Gastroesophageal sphincter (tissue), 4 donors: ENCODE results near the gene POLR2F. TPM values are rescaled to one million over a fixed set of nuclear protein-coding genes. Genes with fewer than 3 reads are reported as not detected.

Experiments used
- ATAC-seq: fragments of 150-250 bp; one replicate; pipeline ENCODE4 v1.9.1; 2016; ENCODE audit warnings: mild to moderate bottlenecking, moderate library complexity
- H3K27ac ChIP-seq, 4 donors: fragments of 200-600 bp; sonication (generic) in 3 of 4; 1 replicate in 3 of 4; 2 replicates in 1 of 4; pipeline ENCODE4 v1.5.1; 2016 to 2019
- H3K27me3 ChIP-seq: fragments of 200-600 bp; sonication (generic); one replicate; pipeline ENCODE4 v1.5.1; 2019
- H3K36me3 ChIP-seq, 2 donors: fragments of 200-600 bp; sonication (generic); one replicate each; pipeline ENCODE4 v1.5.1; 2019; ENCODE audit warnings: control low read depth in 1 of 2
- H3K4me1 ChIP-seq, 3 donors: fragments of 200-600 bp; sonication (generic); 1 replicate in 2 of 3; 2 replicates in 1 of 3; pipeline ENCODE4 v1.5.1; 2016 to 2019; ENCODE audit warnings: control low read depth in 2 of 3
- H3K4me3 ChIP-seq, 2 donors: fragments of 200-600 bp; sonication (generic); one replicate each; pipeline ENCODE4 v1.5.1; 2019; ENCODE audit warnings: mild to moderate bottlenecking in 1 of 2, moderate library complexity in 1 of 2
- H3K9me3 ChIP-seq, 3 donors: fragments of 200-600 bp; sonication (generic); one replicate each; pipeline ENCODE4 v1.5.1; 2017 to 2019; ENCODE audit warnings: control low read depth in 2 of 3
- EP300 ChIP-seq: sonication (generic); formaldehyde crosslinking; IDR thresholded peaks from one replicate; pipeline ENCODE4 v1.6.1; 2017; ENCODE audit warnings: antibody characterized with exemption, mild to moderate bottlenecking
- POLR2A ChIP-seq, 2 donors: fragments of 450-650 bp; IDR thresholded peaks; one replicate each; pipeline ENCODE4 v1.6.1; 2017; ENCODE audit warnings: antibody characterized with exemption in 2 of 2, mild to moderate bottlenecking in 2 of 2, moderate library complexity in 1 of 2
- POLR2AphosphoS5 ChIP-seq: sonication (generic); formaldehyde crosslinking; IDR thresholded peaks from one replicate; pipeline ENCODE4 v1.6.1; 2017; ENCODE audit warnings: antibody characterized with exemption
- WGBS, 2 donors: methylation state at CpG; one replicate each; pipeline ENCODE4 v1.1.5; 2018; ENCODE audit warnings: low coverage in 1 of 2; 5-methylcytosine and 5-hydroxymethylcytosine counted together
- total RNA-seq, 4 donors: library from RNA; depleted of rRNA; stranded (reverse); fragments of >200 nt; gene quantifications; one replicate each; pipeline ENCODE4 v1.1.0, GENCODE V29; 2016
- TF ChIP-seq, protein P1 (sequence below), 4 experiments: fragments of 200-600 bp in 2 of 4; fragments of 450-650 bp in 2 of 4; sonication (generic) in 1 of 4; IDR thresholded peaks; one replicate each; pipeline ENCODE4 v1.5.1; 2017 to 2019; ENCODE audit warnings: antibody characterized with exemption in 4 of 4, mild to moderate bottlenecking in 2 of 4, moderate library complexity in 2 of 4

The POLR2F gene
- total RNA-seq, 4 donors from 2014 or later = 41.4 to 79.5 (median 72.0) TPM

DNA sequence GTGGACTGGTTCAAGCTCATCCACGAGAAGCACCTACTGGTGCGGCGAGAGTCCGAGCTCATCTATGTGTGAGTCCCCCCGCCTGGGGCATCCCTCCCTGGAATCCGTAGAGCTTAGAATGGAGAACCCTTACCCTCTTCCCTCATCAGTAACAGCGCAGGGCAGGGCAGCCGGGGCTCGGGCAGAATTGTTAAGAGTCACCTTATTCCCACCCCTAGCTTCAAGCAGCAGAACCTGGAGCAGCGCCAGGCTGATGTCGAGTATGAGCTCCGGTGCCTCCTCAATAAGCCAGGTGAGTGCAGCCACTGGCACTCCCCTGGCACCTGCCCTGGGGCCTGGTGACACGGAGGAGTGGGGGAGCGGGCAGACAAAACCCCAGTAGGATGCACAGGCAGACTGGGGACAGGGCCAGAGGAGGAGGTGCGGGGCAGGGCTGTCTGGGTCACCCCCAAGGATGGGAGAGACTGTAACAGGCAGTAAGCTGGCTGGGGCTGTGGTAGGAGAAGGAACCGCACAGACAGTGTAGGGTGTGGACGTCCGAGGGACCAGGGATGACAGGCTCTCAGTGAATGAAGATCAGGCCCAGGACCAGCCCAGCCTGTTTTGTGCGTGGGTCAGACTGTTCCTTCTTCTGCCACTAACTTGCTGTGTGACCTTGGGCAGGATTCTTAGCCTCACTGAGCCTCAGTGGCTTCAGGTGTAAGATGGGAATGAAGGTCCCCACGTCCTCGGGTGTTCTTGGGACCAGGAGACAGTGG, 20.5 kb upstream of the POLR2F start:
- no peak overlapping the region for H3K4me3 ChIP-seq
- peaks cover 0 to 78% of the 10 kb centered on the region in 2 donors for H3K36me3 ChIP-seq
- H3K9me3 ChIP-seq = no peaks in the 10 kb centered on the region
- 21 to 27% methylated on average over 2 to 4 of the region's 21 CpGs for WGBS, 2 donors
- no peak for ATAC-seq
- peak overlapping the region; percentile 16 to 83 (median 80) for H3K27ac ChIP-seq
- TF ChIP-seq, protein P1, sequence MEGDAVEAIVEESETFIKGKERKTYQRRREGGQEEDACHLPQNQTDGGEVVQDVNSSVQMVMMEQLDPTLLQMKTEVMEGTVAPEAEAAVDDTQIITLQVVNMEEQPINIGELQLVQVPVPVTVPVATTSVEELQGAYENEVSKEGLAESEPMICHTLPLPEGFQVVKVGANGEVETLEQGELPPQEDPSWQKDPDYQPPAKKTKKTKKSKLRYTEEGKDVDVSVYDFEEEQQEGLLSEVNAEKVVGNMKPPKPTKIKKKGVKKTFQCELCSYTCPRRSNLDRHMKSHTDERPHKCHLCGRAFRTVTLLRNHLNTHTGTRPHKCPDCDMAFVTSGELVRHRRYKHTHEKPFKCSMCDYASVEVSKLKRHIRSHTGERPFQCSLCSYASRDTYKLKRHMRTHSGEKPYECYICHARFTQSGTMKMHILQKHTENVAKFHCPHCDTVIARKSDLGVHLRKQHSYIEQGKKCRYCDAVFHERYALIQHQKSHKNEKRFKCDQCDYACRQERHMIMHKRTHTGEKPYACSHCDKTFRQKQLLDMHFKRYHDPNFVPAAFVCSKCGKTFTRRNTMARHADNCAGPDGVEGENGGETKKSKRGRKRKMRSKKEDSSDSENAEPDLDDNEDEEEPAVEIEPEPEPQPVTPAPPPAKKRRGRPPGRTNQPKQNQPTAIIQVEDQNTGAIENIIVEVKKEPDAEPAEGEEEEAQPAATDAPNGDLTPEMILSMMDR (IDR thresholded peaks at IDR 0.05) = no peak
- peak; percentile 2 for TF ChIP-seq POLR2AphosphoS5
- TF ChIP-seq EP300 = no peak
- no peak for TF ChIP-seq POLR2A (IDR thresholded peaks at IDR 0.05)
- peaks cover 3 to 60% (median 9%) of the 10 kb centered on the region in 3 donors for H3K4me1 ChIP-seq
- no peaks in the 10 kb centered on the region for H3K27me3 ChIP-seq

GRCh38 chr22:37933711-37934376, 19.7 kb upstream of the POLR2F start:
- TF ChIP-seq EP300 = no peak
- no peak for TF ChIP-seq POLR2A (IDR thresholded peaks at IDR 0.05)
- TF ChIP-seq POLR2AphosphoS5 = peak; percentile 28
- TF ChIP-seq, protein P1 (IDR thresholded peaks at IDR 0.05) = peak in 3 of 4 experiments; percentile 98
- no peaks in the 10 kb centered on the region for H3K9me3 ChIP-seq
- WGBS, 2 donors = 7% methylated on average over 2 of the region's 13 CpGs; no CpG with 5 or more reads in 1 of the 2 donors
- H3K27me3 ChIP-seq = no peaks in the 10 kb centered on the region
- peak overlapping the region; percentile 16 to 83 (median 80) for H3K27ac ChIP-seq
- peaks cover 0 to 77% of the 10 kb centered on the region in 2 donors for H3K36me3 ChIP-seq
- no peak overlapping the region for H3K4me3 ChIP-seq
- H3K4me1 ChIP-seq = peaks cover 3 to 59% (median 9%) of the 10 kb centered on the region in 3 donors
- ATAC-seq = peak; percentile 97

- Histone ChIP-seq H3K4me1 (no peaks in the 10 kb centered on the region), H3K27me3 (no peaks in the 10 kb centered on the region), H3K9me3 (no peaks in the 10 kb centered on the region), H3K27ac (peak overlapping the region in 2 of 4 donors; percentile 31 to 37), H3K36me3 (peaks cover 0 to 89% of the 10 kb centered on the region in 2 donors), H3K4me3 (no peak overlapping the region)
- 50 to 100% methylated on average over 2 to 4 of the region's 12 CpGs for WGBS, 2 donors
- TF ChIP-seq POLR2A (IDR thresholded peaks at IDR 0.05) (no peak), POLR2AphosphoS5 (no peak), EP300 (no peak)
- TF ChIP-seq, protein P1 (IDR thresholded peaks at IDR 0.05) = no peak
- peak; percentile 44 for ATAC-seq
These were observed 12.7 kb upstream of the POLR2F start for GRCh38 chr22:37940698-37941376.

DNA sequence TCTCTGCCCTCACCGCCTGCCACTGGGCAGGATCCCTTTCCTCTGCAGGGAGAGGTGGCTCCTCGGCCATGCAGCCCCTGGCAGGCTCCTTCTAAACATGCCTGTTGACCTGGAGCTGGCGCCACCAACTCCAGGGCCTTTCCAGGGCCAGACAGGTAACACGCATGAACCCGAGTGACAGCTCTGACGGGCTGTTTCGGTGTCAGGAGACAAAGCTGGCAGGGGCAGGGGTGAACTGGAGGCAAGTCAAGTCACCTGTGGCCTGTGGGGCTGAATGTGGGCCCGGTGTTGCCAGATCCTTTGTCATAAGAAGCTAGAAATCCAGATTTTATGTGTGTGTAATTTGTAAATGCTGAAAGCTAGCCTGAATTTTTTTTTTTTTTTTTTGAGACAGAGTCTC, 11.4 kb upstream of the POLR2F start:
- H3K27ac ChIP-seq = no peak overlapping the region

More for the DNA sequence above, 11.4 kb upstream of the POLR2F start:
- no peaks in the 10 kb centered on the region for H3K4me1 ChIP-seq
- no peak for TF ChIP-seq POLR2A (IDR thresholded peaks at IDR 0.05)
- TF ChIP-seq, protein P1 (IDR thresholded peaks at IDR 0.05) = no peak
- no peak for TF ChIP-seq EP300
- no peak for TF ChIP-seq POLR2AphosphoS5
- no peaks in the 10 kb centered on the region for H3K9me3 ChIP-seq
- H3K36me3 ChIP-seq = peaks cover 0 to 76% of the 10 kb centered on the region in 2 donors
- no peak overlapping the region for H3K4me3 ChIP-seq
- WGBS, 2 donors = 95% methylated on average over 4 of the region's 8 CpGs; no CpG with 5 or more reads in 1 of the 2 donors
- ATAC-seq = no peak
- H3K27me3 ChIP-seq = no peaks in the 10 kb centered on the region
